ENCODE measurements around the gene MTG2. TPM values are rescaled to one million over a fixed set of nuclear protein-coding genes. Genes with fewer than 3 reads are reported as not detected.

MTG2 gene
- total and polyA plus RNA-seq, 2 of the 13 experiments (the other 11 are each of a cell fraction or from before 2014, with no cell fraction given) = 20.4 to 37.8 TPM

DNA sequence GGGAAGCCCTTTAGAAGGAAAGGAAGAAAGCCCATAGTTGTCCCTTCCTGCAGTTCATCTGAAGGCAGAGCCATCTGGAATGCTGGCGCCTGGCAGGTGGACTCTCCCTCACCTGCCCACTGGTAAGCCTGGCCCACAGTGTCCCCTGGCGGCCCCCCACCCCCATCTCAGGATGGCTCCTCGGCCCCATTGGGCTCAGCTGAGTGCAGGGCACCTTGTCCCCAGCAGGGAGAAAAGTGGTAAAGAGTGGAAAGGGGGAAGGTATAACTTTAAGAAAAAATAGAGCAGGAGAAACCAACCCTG, 26.6 kb upstream of the MTG2 start:
- FAIRE-seq (no peak), DNase-seq (ENCODE audit: low spot score) (no peak), ATAC-seq (peak; percentile 11)
- peak overlapping the region; percentile 56 for H3K27ac ChIP-seq (ENCODE audit: extremely low read length, insufficient read depth, low read length)
- in situ Hi-C loops (cut with HindIII; ENCODE audit: extremely low pct_ligation_motif_present, low pct_unique_long_range_greater_than_20kb) = no loop called here
- no peaks in the 10 kb centered on the region for H3K9me3 ChIP-seq (ENCODE audit: low read length)
- peak overlapping the region; percentile 56 for H3K4me2 ChIP-seq (ENCODE audit: low read depth, low read length)
- WGBS (ENCODE audit: low lambda C conversion rate) = 80% methylated on average over 3 of the region's 3 CpGs
- CTCF ChIA-PET (ENCODE audit: low intra/inter-chr PET ratio, low total read pairs) = interaction anchor here (1.3 to 4.9 kb wide), 2 partner anchors 15 to 145 kb away, joined by 4 to 46 read pairs; no protein-coding TSS in a partner anchor
- no peak overlapping the region for H2AFZ ChIP-seq (ENCODE audit: low read length)
- POLR2A ChIA-PET = interaction anchor here (0.8 to 2.6 kb wide), 6 partner anchors 11 to 145 kb away, joined by 3 to 7 read pairs (median 4); no protein-coding TSS in a partner anchor
- peak overlapping the region in 1 of 3 experiments; percentile 44; a peak in 1 of 6 replicates for H3K4me3 ChIP-seq (replicated peaks in 1 of 3; ENCODE audit: insufficient read depth in 1 of 3, low read depth in 2 of 3, low read length in 3 of 3)
- peak overlapping the region; percentile 29; the same call in 1 of the 2 replicates for H3K9ac ChIP-seq (ENCODE audit: insufficient read depth, low read depth, low read length)
- H3K36me3 ChIP-seq (replicated peaks in 1 of 2; ENCODE audit: control insufficient read depth in 1 of 2, insufficient read depth in 2 of 2, low read length in 2 of 2) = peaks cover 26 to 67% of the 10 kb centered on the region in 2 experiments
- peaks cover 85% of the 10 kb centered on the region for H3K79me2 ChIP-seq (ENCODE audit: insufficient read depth, low read length)
- peaks cover 17% of the 10 kb centered on the region for H4K20me1 ChIP-seq (ENCODE audit: insufficient read depth, low read length)
- H3K27me3 ChIP-seq (ENCODE audit: control insufficient read depth in 1 of 2, insufficient read depth in 2 of 2, low read length in 2 of 2) = no peaks in the 10 kb centered on the region
- BruUV-seq (replicated peaks) = no TSS peak
- peaks cover 37% of the 10 kb centered on the region for H3K4me1 ChIP-seq (ENCODE audit: insufficient read depth, low read length)
- intact Hi-C loops (cut with micrococcal nuclease; ENCODE audit: unreplicated experiment) = loop anchor here (5.0 kb wide), 1 partner anchor 34 kb away; the partner anchor contains the start of gene LSM14B
- TF ChIP-seq ZEB1 (IDR thresholded peaks at IDR 0.05; ENCODE audit: insufficient replicate concordance, low read depth) = peak; percentile 46
- peak; percentile 28 for TF ChIP-seq HNRNPLL (IDR thresholded peaks at IDR 0.05; ENCODE audit: low read depth, low read length, poor library complexity, severe bottlenecking)
- 0 out of 2 replicates have a peak, but pooled peaks have one; percentile 31 for TF ChIP-seq TMF1 (CRISPR knock-in tag; IDR thresholded peaks at IDR 0.05; ENCODE audit: low read depth)
- no peak for TF ChIP-seq SSRP1 (CRISPR knock-in tag; IDR thresholded peaks at IDR 0.05)
- TF ChIP-seq MLLT10 (CRISPR knock-in tag; IDR thresholded peaks at IDR 0.05) = no peak
- TF ChIP-seq ZNF510 (CRISPR knock-in tag; IDR thresholded peaks at IDR 0.05; ENCODE audit: low read depth) = no peak
- peak; percentile 33; the same call in 1 of the 2 replicates for TF ChIP-seq EED (CRISPR knock-in tag; IDR thresholded peaks at IDR 0.05)
- 0 out of 2 replicates have a peak, but pooled peaks have one; percentile 3 for TF ChIP-seq ZNF552 (CRISPR knock-in tag; IDR thresholded peaks at IDR 0.05; ENCODE audit: borderline replicate concordance)

All from HepG2 (cell line).